Prostate gland (tissue), 2 donors: Measurements from ENCODE around the gene AZIN2. TPM values are rescaled to one million over a fixed set of nuclear protein-coding genes. Genes with fewer than 3 reads are reported as not detected.

ENCODE experiments used
- DNase-seq: peaks from one replicate; pipeline ENCODE4 v3.0.0-alpha.2; 2019; ENCODE audit warnings: low spot score
- H3K27ac ChIP-seq, 2 donors: fragments of 200-600 bp; sonication (generic); 2 replicates each; pipeline ENCODE4 v1.5.1; 2017 to 2019
- H3K27me3 ChIP-seq: fragments of 200-600 bp; sonication (generic); replicated peaks from 2 replicates; pipeline ENCODE4 v1.5.1; 2019; ENCODE audit not compliant: insufficient read depth
- H3K36me3 ChIP-seq, 2 donors: fragments of 200-600 bp; sonication (generic); 1 replicate in 1 of 2; 2 replicates in 1 of 2; pipeline versions ENCODE4 v1.5.1 to v1.8.1; 2017 to 2019
- H3K4me1 ChIP-seq: fragments of 200-600 bp; sonication (generic); replicated peaks from 2 replicates; pipeline ENCODE4 v1.5.1; 2019
- H3K4me3 ChIP-seq, 2 donors: fragments of 200-600 bp; sonication (generic); 2 replicates each; pipeline ENCODE4 v1.5.1; 2017 to 2019
- H3K9me3 ChIP-seq: fragments of 200-600 bp; sonication (generic); 2 replicates; pipeline ENCODE4 v1.5.1; 2017
- POLR2A ChIP-seq: fragments of 450-650 bp; IDR thresholded peaks from one replicate; pipeline ENCODE4 v1.6.1; 2016; ENCODE audit warnings: antibody characterized with exemption, mild to moderate bottlenecking
- POLR2AphosphoS5 ChIP-seq: sonication (generic); formaldehyde crosslinking; IDR thresholded peaks from one replicate; pipeline ENCODE4 v1.6.1; 2017; ENCODE audit warnings: antibody characterized with exemption
- WGBS: methylation state at CpG from one replicate; pipeline ENCODE4 v1.1.5; 2018; 5-methylcytosine and 5-hydroxymethylcytosine counted together
- intact Hi-C: fragments of 100-400 bp; cut with DNase I; formaldehyde crosslinking; loops from one replicate; pipeline ENCODE4 v1.14.2; 2022
- total RNA-seq, 2 donors: library from RNA; depleted of rRNA; stranded (reverse); fragments of >200 nt; gene quantifications; one replicate each; pipeline ENCODE4 v1.1.0, GENCODE V29; 2016
- TF ChIP-seq, protein P1 (sequence below), 4 experiments: fragments of 200-600 bp in 2 of 4; fragments of 450-650 bp in 2 of 4; sonication (generic) in 2 of 4; IDR thresholded peaks; 1 replicate in 3 of 4; 2 replicates in 1 of 4; pipeline ENCODE4 v1.5.1; 2016 to 2019; ENCODE audit warnings: antibody characterized with exemption in 4 of 4, mild to moderate bottlenecking in 2 of 4, moderate library complexity in 2 of 4

AZIN2 gene
- total RNA-seq: 10 to 100 TPM in 1 of 2 donors, 1 to 10 TPM in 1; 5.6 to 16.0 TPM

DNA sequence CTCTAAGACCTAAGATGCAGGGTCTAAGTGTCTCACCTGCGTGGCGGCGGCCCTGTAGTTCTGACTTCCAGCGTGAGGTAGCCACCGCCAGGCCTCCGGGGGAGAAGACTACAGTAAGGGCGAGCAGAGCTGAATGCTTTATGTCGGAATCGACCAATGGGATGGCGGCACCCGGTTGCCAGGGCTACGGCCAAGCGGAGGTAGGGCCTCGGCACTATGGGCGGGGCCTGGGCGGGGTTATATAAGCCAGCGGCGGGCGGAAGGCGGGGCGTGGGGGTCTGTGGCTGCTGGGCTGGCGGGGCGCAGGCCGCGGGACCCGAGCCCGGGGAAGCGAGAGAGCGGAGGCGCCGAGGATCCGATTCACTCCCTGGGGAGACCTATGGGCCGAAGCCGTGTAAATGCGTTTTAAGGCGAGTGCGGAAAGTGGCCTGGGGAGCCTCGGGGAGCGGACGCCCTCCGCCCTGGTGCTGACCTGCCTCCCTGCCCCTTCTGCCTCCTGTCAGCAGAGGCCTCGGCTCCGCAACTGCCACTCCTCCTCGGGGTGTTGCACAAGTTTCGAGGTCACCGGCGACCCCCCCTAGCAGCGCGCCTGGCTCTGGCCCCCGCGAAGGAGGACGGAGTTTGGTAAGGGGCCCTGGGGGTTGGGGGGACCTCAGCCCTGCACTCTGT, at the start of gene AZIN2:
Gene AZIN2 (plus strand): TSS at position 269 of the 669 bp plus-strand sequence. CDS start 1,097 bp downstream, outside the sequence.
- intact Hi-C loops: loop anchor here (10.0 kb wide), 1 partner anchor 146 kb away; no protein-coding TSS in a partner anchor
- H3K4me3 ChIP-seq: peak within 1 kb of the TSS; percentile 65 to 73
- H3K36me3 ChIP-seq: no peaks in the 10 kb centered on the region
- no peaks in the 10 kb centered on the region for H3K9me3 ChIP-seq
- no peaks in the 10 kb centered on the region for H3K4me1 ChIP-seq
- peak within 1 kb of the TSS; percentile 22 to 54 for H3K27ac ChIP-seq
- DNase-seq: peak; percentile 98
- WGBS: under 1% methylated on average over 51 of the region's 52 CpGs
- no peaks in the 10 kb centered on the region for H3K27me3 ChIP-seq
- TF ChIP-seq, protein P1, sequence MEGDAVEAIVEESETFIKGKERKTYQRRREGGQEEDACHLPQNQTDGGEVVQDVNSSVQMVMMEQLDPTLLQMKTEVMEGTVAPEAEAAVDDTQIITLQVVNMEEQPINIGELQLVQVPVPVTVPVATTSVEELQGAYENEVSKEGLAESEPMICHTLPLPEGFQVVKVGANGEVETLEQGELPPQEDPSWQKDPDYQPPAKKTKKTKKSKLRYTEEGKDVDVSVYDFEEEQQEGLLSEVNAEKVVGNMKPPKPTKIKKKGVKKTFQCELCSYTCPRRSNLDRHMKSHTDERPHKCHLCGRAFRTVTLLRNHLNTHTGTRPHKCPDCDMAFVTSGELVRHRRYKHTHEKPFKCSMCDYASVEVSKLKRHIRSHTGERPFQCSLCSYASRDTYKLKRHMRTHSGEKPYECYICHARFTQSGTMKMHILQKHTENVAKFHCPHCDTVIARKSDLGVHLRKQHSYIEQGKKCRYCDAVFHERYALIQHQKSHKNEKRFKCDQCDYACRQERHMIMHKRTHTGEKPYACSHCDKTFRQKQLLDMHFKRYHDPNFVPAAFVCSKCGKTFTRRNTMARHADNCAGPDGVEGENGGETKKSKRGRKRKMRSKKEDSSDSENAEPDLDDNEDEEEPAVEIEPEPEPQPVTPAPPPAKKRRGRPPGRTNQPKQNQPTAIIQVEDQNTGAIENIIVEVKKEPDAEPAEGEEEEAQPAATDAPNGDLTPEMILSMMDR (IDR thresholded peaks at IDR 0.05): peak in 2 of 4 experiments; percentile 32 to 36
- peak; percentile 95 for TF ChIP-seq POLR2A
- TF ChIP-seq POLR2AphosphoS5: peak; percentile 98

DNA sequence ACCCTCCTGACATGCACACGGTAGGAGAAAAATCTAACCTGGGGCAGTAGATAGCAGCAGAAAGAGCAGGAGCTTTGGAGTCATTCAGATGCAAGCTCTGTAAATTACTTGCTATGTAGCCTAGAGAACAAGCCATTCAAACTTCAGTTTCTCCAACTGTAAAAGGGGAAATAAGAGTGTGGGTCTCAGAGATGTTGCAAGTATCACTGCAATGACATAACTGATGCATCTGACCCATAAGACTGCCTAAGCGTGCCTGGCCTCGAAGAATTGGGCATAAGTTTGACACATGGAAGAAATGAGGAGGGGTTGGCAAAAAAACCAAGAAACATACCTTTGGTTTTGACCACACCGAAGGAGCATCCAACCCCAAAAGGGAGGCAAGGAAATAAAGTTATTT, 49.4 kb upstream of the AZIN2 start:
- TF ChIP-seq, protein P1 (IDR thresholded peaks at IDR 0.05): no peak
- TF ChIP-seq POLR2A: no peak
- TF ChIP-seq POLR2AphosphoS5: no peak
- 92% methylated on average over 4 of the region's 4 CpGs for WGBS
- no peaks in the 10 kb centered on the region for H3K36me3 ChIP-seq
- intact Hi-C loops: no loop called here
- no peak for DNase-seq
- no peaks in the 10 kb centered on the region for H3K4me1 ChIP-seq
- no peaks in the 10 kb centered on the region for H3K9me3 ChIP-seq
- H3K27ac ChIP-seq: no peak overlapping the region
- no peak overlapping the region for H3K4me3 ChIP-seq
- H3K27me3 ChIP-seq: no peaks in the 10 kb centered on the region

DNA sequence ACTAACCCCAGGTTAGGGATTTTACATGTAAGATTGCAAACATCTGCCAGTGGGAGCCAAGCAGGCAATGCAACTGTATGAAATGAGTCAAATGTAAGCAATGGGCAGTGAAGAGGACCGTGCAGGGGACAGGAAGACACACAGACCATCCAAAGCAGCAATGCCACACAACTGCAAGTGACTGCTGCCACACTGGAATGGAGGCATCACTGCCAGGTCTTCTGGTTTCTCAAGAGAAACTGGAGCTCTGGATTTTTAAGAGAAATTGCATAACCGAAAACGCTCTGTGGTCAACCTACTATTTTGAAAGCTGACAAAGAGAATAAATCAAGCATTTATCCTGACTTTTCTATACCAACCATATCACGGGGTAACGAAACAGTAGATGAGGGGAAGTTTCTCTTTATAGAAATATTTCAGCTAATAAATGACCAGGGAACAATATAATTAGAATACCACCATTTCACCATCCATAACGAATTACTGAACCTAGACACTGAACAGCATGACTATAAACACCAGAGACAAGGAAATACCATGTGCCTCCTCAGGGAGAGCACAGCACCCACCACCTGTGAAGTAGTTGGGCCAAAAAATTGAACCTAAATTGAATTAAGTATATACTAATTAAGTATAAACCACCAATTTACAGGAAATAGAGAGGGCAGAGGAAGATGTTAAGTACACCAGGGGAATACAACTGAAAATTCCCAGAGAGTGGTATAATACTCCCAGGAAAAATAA, 48.7 kb upstream of the AZIN2 start:
- intact Hi-C loops: no loop called here
- H3K27ac ChIP-seq: no peak overlapping the region
- H3K4me1 ChIP-seq: no peaks in the 10 kb centered on the region
- TF ChIP-seq POLR2A (no peak), POLR2AphosphoS5 (no peak)
- TF ChIP-seq, protein P1 (IDR thresholded peaks at IDR 0.05): no peak
- DNase-seq: no peak
- no peaks in the 10 kb centered on the region for H3K9me3 ChIP-seq
- H3K36me3 ChIP-seq: no peaks in the 10 kb centered on the region
- 64% methylated on average over 6 of the region's 6 CpGs for WGBS
- no peak overlapping the region for H3K4me3 ChIP-seq
- H3K27me3 ChIP-seq: no peaks in the 10 kb centered on the region

DNA sequence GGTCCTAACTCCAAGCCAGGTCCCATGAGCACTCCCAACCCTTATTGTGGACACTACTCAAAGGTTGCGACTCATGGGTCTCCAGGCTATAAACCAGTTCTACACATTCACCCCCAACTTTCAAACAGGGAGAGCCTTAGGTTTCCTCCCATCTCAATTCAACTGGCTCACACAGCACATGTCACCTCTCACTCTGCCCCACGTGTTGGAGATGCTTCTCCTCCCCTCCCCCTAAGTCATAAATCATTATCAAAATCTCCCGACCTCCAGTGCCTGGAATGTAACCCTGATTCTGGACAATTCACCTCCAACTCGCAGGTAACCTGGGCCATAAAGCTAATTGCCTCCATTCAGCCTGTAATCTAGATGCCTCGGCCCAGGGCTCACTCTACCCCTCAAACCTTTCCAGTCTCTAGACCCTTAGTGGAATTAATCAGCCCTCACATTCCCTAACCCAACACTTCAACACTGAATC, 44.9 kb upstream of the AZIN2 start:
- Histone ChIP-seq H3K9me3 (no peaks in the 10 kb centered on the region), H3K4me3 (peak overlapping the region; percentile 82 to 88), H3K27ac (peak overlapping the region; percentile 68 to 69), H3K36me3 (no peaks in the 10 kb centered on the region), H3K4me1 (no peaks in the 10 kb centered on the region), H3K27me3 (no peaks in the 10 kb centered on the region)
- no peak for DNase-seq
- 7% methylated on average over 5 of the region's 5 CpGs for WGBS
- intact Hi-C loops: no loop called here
- TF ChIP-seq POLR2AphosphoS5 (no peak), POLR2A (no peak)
- TF ChIP-seq, protein P1 (IDR thresholded peaks at IDR 0.05): no peak
